Measurements from ENCODE around the gene MBP.

DNA sequence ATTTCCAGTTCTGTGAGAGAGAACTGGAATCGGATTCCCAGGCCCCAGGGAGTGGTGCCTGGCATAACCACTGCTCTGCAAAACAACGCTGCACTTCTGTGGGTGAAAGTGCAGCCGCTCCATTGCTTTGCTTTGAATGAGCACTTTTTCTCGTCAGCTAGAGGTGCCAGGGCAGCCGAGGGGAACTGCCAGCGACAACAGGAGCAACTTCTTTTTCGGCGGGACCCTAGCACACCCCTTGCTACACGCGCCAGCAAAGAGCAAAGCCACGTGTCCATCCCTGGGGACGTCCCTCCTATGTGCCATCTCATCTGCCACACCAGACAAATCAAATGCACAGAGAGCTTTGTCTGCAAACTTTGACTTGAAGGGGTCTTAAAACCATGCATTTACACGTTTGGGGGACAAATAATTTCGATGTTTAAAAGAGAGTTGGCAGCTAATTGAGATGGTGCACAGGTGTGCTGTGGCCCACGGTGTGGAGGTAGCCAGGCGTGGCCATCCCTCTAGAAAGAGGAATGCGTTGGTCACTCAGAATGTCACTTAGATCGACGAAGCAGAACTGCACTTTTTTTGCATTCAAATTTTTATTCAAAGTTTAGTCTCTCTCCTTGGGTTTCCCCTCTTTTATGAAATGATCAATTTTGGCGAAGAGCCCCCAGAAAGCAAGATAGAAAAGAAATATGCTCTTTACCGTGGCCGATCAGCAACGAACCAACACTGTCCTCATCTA is 151.8 kb downstream of the MBP start:
- TF ChIP-seq POLR2A (IDR thresholded peaks at IDR 0.05; ENCODE audit: low read depth, low read length) (no peak), TAF1 (IDR thresholded peaks at IDR 0.05; ENCODE audit: borderline replicate concordance, low read depth, low read length) (no peak), POLR2AphosphoS5 (IDR thresholded peaks at IDR 0.05; ENCODE audit: low read depth, low read length) (no peak)

Data from GM12892 (cell line).